IMR-90 (cell line): ENCODE data around the gene ZFHX3. TPM values are rescaled to one million over a fixed set of nuclear protein-coding genes. Genes with fewer than 3 reads are reported as not detected.

Experiments used
- CEBPB ChIP-seq: IDR thresholded peaks from 2 replicates; pipeline ENCODE4 v1.6.1; 2012; ENCODE audit warnings: low read depth, low read length, improper control_type of control experiment
- CHD1 ChIP-seq: IDR thresholded peaks from 2 replicates; pipeline ENCODE4 v1.6.1; 2012; ENCODE audit warnings: low read depth, low read length, improper control_type of control experiment
- ELK1 ChIP-seq: fragments of 150-350 bp; IDR thresholded peaks from 2 replicates; pipeline ENCODE4 v1.6.1; 2016; ENCODE audit warnings: low read depth, mild to moderate bottlenecking, low read length, moderate library complexity, borderline replicate concordance
- FOS ChIP-seq: fragments of 150-350 bp; IDR thresholded peaks from 2 replicates; pipeline ENCODE4 v1.6.1; 2016; ENCODE audit warnings: low read depth, low read length
- NFE2L2 ChIP-seq: fragments of 150-350 bp; IDR thresholded peaks from 2 replicates; pipeline ENCODE4 v1.6.1; 2016; ENCODE audit warnings: low read depth, mild to moderate bottlenecking, low read length
- RAD21 ChIP-seq: IDR thresholded peaks from 2 replicates; pipeline ENCODE4 v1.6.1; 2012; ENCODE audit warnings: low read length, improper control_type of control experiment
- polyA plus RNA-seq, 3 experiments: library from polyadenylated mRNA; depleted of rRNA; stranded (reverse); fragments of >200 nt; gene quantifications; 2 replicates each; pipeline ENCODE4 v1.2.3, GENCODE V29; 2012; ENCODE audit warnings: low replicate concordance in 1 of 3
- total RNA-seq: library from RNA; depleted of rRNA; stranded (reverse); fragments of >200 nt; gene quantifications from 2 replicates; pipeline ENCODE4 v1.2.3, GENCODE V29; 2012

Gene ZFHX3
- total and polyA plus RNA-seq, 2 of the 4 experiments (the other 2 are of a cell fraction) = 1.4 to 1.7 TPM

GRCh38 chr16:73019457-73020362 is 28.2 kb downstream of the ZFHX3 start (continued):
- TF ChIP-seq CEBPB = no peak
- peak; percentile 79 for TF ChIP-seq FOS
- no peak for TF ChIP-seq NFE2L2
- TF ChIP-seq RAD21 = peak; percentile 23; the same call in 1 of the 2 replicates
- TF ChIP-seq CHD1 = no peak; the same call in 1 of the 2 replicates
- no peak for TF ChIP-seq ELK1
